B cell (primary cell): ENCODE data around the gene TIAM1. TPM values are rescaled to one million over a fixed set of nuclear protein-coding genes. Genes with fewer than 3 reads are reported as not detected.

ENCODE experiments used
- ATAC-seq: fragments of 200-7000 bp; cut with Tn5 transposase; one replicate; pipeline ENCODE4 v1.10.0; 2021; ENCODE audit warnings: low read depth, mild to moderate bottlenecking, moderate number of reproducible peaks, moderate library complexity
- CTCF ChIA-PET: fragments of 350-600 bp; sonication (Branson Sonifier 250); formaldehyde crosslinking; loops from one replicate; lab custom pipeline; 2021; ENCODE audit warnings: antibody characterized with exemption, inconsistent platforms; lab: Charles Lee
- POLR2A ChIA-PET: fragments of 350-600 bp; sonication (Branson Sonifier 250); formaldehyde crosslinking; loops from one replicate; lab custom pipeline; 2021; ENCODE audit warnings: antibody characterized with exemption; lab: Charles Lee
- DNase-seq: peaks from one replicate; pipeline ENCODE4 v3.0.0; 2013
- H2AFZ ChIP-seq: 2 replicates; pipeline ENCODE4 v1.6.1; 2012; ENCODE audit warnings: mild to moderate bottlenecking, low read depth, low read length; ENCODE audit not compliant: insufficient read depth, poor library complexity, severe bottlenecking
- H3K27ac ChIP-seq, 2 donors: 1 replicate in 1 of 2; 2 replicates in 1 of 2; pipeline ENCODE4 v1.5.1; 2012 to 2013; ENCODE audit warnings: low read length in 2 of 2, mild to moderate bottlenecking in 2 of 2, moderate library complexity in 1 of 2
- H3K27me3 ChIP-seq, 4 experiments: fragments of 200-600 bp in 1 of 4; sonication (generic) in 1 of 4; replicated peaks in 1 of 4; 1 replicate in 2 of 4; 2 replicates in 2 of 4; pipeline versions ENCODE4 v1.6.1 to v1.7.0; 2013 to 2016; ENCODE audit warnings: low read length in 3 of 4, mild to moderate bottlenecking in 2 of 4, mixed read lengths in 1 of 4, moderate library complexity in 1 of 4; ENCODE audit not compliant: insufficient read depth in 4 of 4, control insufficient read depth in 3 of 4; ENCODE audit errors: control extremely low read depth in 1 of 4
- H3K36me3 ChIP-seq, 2 experiments: replicated peaks in 1 of 2; 1 replicate in 1 of 2; 2 replicates in 1 of 2; pipeline versions ENCODE4 v1.6.1 to v1.7.1; 2013; ENCODE audit warnings: low read length in 1 of 2; ENCODE audit not compliant: insufficient read depth in 2 of 2, control insufficient read depth in 1 of 2; ENCODE audit errors: control extremely low read depth in 1 of 2, extremely low read depth in 1 of 2
- H3K4me1 ChIP-seq, 2 donors: fragments of 200-600 bp in 1 of 2; sonication (generic) in 1 of 2; 1 replicate in 1 of 2; 2 replicates in 1 of 2; pipeline versions ENCODE4 v1.5.1 to v1.6.1; 2013 to 2017; ENCODE audit warnings: low read length in 2 of 2; ENCODE audit not compliant: control insufficient read depth in 2 of 2, insufficient read depth in 2 of 2
- H3K4me2 ChIP-seq: replicated peaks from 2 replicates; pipeline ENCODE3; 2012; ENCODE audit warnings: mild to moderate bottlenecking, low read depth, low read length; ENCODE audit not compliant: poor library complexity, severe bottlenecking
- H3K4me3 ChIP-seq, 5 experiments: fragments of 200-600 bp in 1 of 5; sonication (generic) in 1 of 5; 1 replicate in 3 of 5; 2 replicates in 2 of 5; pipeline versions ENCODE4 v1.5.1 to v1.7.0; 2011 to 2016; ENCODE audit warnings: low read length in 4 of 5, mild to moderate bottlenecking in 4 of 5, low read depth in 2 of 5, control low read depth in 1 of 5, moderate library complexity in 1 of 5; ENCODE audit not compliant: insufficient read depth in 1 of 5; ENCODE audit errors: control extremely low read depth in 1 of 5, extremely low read depth in 1 of 5
- H3K79me2 ChIP-seq: fragments of 200-600 bp; sonication (generic); one replicate; pipeline ENCODE4 v1.6.0; 2016; ENCODE audit warnings: low read length; ENCODE audit not compliant: control insufficient read depth, insufficient read depth
- H3K9ac ChIP-seq: fragments of 200-600 bp; sonication (generic); 2 replicates; pipeline ENCODE4 v1.6.1; 2017; ENCODE audit warnings: mild to moderate bottlenecking, low read length, moderate library complexity
- H3K9me3 ChIP-seq, 3 donors: one replicate each; pipeline versions ENCODE4 v1.6.1 to v1.7.1; 2013; ENCODE audit warnings: low read length in 2 of 3; ENCODE audit not compliant: control insufficient read depth in 2 of 3, insufficient read depth in 1 of 3; ENCODE audit errors: control extremely low read depth in 1 of 3
- H4K20me1 ChIP-seq: 2 replicates; pipeline ENCODE4 v1.6.0; 2012; ENCODE audit warnings: mild to moderate bottlenecking, low read length; ENCODE audit not compliant: insufficient read depth, control insufficient read depth, poor library complexity, severe bottlenecking
- H3K27ac Mint-ChIP-seq: one replicate; pipeline ENCODE4 v1.8.0; 2021; ENCODE audit warnings: mixed read lengths
- H3K27me3 Mint-ChIP-seq: one replicate; pipeline ENCODE4 v1.8.0; 2021; ENCODE audit warnings: mixed read lengths
- H3K4me1 Mint-ChIP-seq: one replicate; pipeline ENCODE4 v1.8.0; 2021; ENCODE audit warnings: mixed read lengths
- H3K4me3 Mint-ChIP-seq: one replicate; pipeline ENCODE4 v1.8.0; 2021; ENCODE audit warnings: mixed read lengths
- H3K9me3 Mint-ChIP-seq: one replicate; pipeline ENCODE4 v1.8.0; 2022; ENCODE audit warnings: mixed read lengths; ENCODE audit not compliant: insufficient read depth
- EZH2 ChIP-seq: IDR thresholded peaks from 2 replicates; pipeline ENCODE4 v1.6.1; 2012; ENCODE audit warnings: borderline replicate concordance, low read depth, mild to moderate bottlenecking, moderate library complexity, low read length; ENCODE audit not compliant: insufficient read depth, poor library complexity, severe bottlenecking
- WGBS: methylation state at CpG from one replicate; pipeline ENCODE4 v1.1.5; 2013; ENCODE audit warnings: missing lambda C conversion rate; ENCODE audit not compliant: insufficient coverage; 5-methylcytosine and 5-hydroxymethylcytosine counted together
- intact Hi-C: fragments of 100-400 bp; cut with micrococcal nuclease; formaldehyde crosslinking; loops from one replicate; pipeline ENCODE4 v1.10.0; 2022
- polyA plus RNA-seq: library from polyadenylated mRNA; depleted of rRNA; stranded (reverse); fragments of >200 nt; gene quantifications from 2 replicates; pipeline ENCODE4 v1.2.3, GENCODE V29; 2012
- total RNA-seq, 2 donors: library from RNA; stranded (reverse); fragments of 120-200 nt in 1 of 2; gene quantifications; 1 replicate in 1 of 2; 2 replicates in 1 of 2; pipeline versions ENCODE4 v1.2.3 to v1.2.4, GENCODE V29; 2013 to 2022
- TF ChIP-seq, protein P1 (sequence below): fragments of 200-600 bp; IDR thresholded peaks from one replicate; pipeline ENCODE4 v1.8.0; 2022; ENCODE audit warnings: antibody characterized with exemption, mild to moderate bottlenecking

TIAM1 gene
- total and polyA plus RNA-seq, 2 donors (not counting 1 experiment from before 2014, with no cell fraction given), result 0.51 to 1.0 TPM

DNA sequence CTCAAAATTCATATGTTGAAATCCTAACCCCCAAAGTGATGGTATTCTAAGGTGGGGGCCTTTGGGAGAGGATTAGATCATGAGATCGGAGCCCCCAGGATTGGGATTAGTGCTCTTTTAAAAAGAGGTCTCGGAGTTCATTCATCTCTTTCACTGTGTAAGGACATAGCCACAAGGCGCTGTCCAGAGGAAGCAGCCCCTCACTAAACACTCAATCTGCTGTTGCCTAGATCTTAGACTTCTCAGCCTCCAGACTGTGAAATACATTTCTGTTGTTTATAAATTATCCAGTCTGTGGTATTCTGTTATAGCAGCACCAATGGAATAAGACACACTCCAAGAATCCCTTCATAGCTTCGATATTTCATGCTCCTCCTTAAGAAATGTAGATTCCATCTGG is 12.4 kb upstream of the TIAM1 start:
- Histone ChIP-seq H2AFZ (no peak overlapping the region), H3K4me3 (no peak overlapping the region), H3K79me2 (no peaks in the 10 kb centered on the region), H3K4me2 (no peak overlapping the region), H3K9me3 (peaks cover 0 to 6% (median 1%) of the 10 kb centered on the region in 3 donors), H3K4me1 (no peaks in the 10 kb centered on the region), H3K27ac (no peak overlapping the region), H3K36me3 (no peaks in the 10 kb centered on the region), H3K9ac (no peak overlapping the region), H3K27me3 (no peaks in the 10 kb centered on the region), H4K20me1 (no peaks in the 10 kb centered on the region)
- Mint-ChIP-seq H3K27ac (no peak overlapping the region), H3K4me3 (no peak overlapping the region), H3K4me1 (no peaks in the 10 kb centered on the region), H3K9me3 (peaks cover 2% of the 10 kb centered on the region), H3K27me3 (no peaks in the 10 kb centered on the region)
- DNase-seq, result no peak
- no peak for ATAC-seq
- CTCF ChIA-PET, result no interaction called here
- TF ChIP-seq, protein P1, sequence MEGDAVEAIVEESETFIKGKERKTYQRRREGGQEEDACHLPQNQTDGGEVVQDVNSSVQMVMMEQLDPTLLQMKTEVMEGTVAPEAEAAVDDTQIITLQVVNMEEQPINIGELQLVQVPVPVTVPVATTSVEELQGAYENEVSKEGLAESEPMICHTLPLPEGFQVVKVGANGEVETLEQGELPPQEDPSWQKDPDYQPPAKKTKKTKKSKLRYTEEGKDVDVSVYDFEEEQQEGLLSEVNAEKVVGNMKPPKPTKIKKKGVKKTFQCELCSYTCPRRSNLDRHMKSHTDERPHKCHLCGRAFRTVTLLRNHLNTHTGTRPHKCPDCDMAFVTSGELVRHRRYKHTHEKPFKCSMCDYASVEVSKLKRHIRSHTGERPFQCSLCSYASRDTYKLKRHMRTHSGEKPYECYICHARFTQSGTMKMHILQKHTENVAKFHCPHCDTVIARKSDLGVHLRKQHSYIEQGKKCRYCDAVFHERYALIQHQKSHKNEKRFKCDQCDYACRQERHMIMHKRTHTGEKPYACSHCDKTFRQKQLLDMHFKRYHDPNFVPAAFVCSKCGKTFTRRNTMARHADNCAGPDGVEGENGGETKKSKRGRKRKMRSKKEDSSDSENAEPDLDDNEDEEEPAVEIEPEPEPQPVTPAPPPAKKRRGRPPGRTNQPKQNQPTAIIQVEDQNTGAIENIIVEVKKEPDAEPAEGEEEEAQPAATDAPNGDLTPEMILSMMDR, result no peak
- TF ChIP-seq EZH2, result no peak
- no CpG with 5 or more reads among the region's 4 CpGs for WGBS
- POLR2A ChIA-PET, result no interaction called here
- intact Hi-C loops, result no loop called here

DNA sequence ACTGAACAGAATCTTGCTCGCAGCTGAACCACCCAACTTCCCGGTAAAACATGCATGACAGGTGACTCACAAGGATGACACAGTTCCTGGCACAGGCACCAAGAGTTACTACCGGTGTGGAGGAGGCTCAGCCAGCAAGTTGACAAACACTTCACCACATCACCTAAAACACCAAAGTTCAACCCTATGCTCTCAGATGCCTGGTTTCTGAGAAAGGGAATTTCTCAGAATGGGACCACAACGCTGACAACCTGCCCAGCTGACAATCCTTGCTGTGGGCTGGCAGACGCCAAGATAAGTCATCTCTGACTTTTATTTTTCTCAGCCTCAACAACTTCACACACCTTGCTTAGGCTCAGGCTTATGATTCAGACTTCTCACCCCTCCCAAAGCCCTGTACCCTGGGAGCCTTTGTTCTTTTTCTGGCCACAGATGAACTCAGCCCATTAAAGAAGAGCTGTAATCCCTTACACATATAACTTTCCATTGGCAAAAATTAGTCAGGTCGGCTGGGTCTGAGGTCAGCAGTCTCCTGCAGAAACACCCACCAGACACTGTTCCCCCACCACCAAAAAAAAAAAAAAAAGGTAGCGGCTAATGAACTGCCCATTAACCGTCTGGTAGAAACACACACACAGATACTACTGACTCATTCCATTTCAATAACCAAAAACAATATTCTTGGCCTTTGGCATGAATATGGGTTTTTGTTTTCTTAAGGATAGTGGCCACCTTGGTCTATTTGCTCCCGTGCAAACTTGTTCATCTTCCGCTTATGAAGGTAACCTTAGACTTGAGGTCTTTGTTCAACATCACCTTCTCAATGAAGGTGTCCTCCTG is 10.8 kb upstream of the TIAM1 start:
- Histone ChIP-seq H2AFZ (no peak overlapping the region), H3K9me3 (peaks cover 0 to 6% (median 0%) of the 10 kb centered on the region in 3 donors), H3K79me2 (no peaks in the 10 kb centered on the region), H3K4me2 (no peak overlapping the region), H3K4me1 (no peaks in the 10 kb centered on the region), H3K27ac (no peak overlapping the region), H3K4me3 (no peak overlapping the region), H3K36me3 (no peaks in the 10 kb centered on the region), H3K27me3 (no peaks in the 10 kb centered on the region), H4K20me1 (no peaks in the 10 kb centered on the region), H3K9ac (no peak overlapping the region)
- H3K4me1 Mint-ChIP-seq, result no peaks in the 10 kb centered on the region
- DNase-seq (no peak), ATAC-seq (no peak)
- WGBS, result 56% methylated on average over 7 of the region's 10 CpGs
- ChIA-PET POLR2A (no interaction called here), CTCF (no interaction called here)
- H3K27ac Mint-ChIP-seq, result no peak overlapping the region
- TF ChIP-seq EZH2, result no peak
- TF ChIP-seq, protein P1, result no peak
- H3K9me3 Mint-ChIP-seq, result peaks cover under 1% of the 10 kb centered on the region
- H3K27me3 Mint-ChIP-seq, result no peaks in the 10 kb centered on the region
- intact Hi-C loops, result no loop called here
- H3K4me3 Mint-ChIP-seq, result no peak overlapping the region
